SK-N-SH treated with all-trans-retinoic acid at 6 μM for 48 hours (cell line): ENCODE measurements around the gene CACHD1.

ENCODE experiments used
- ATAC-seq: fragments of 200-7000 bp; cut with Tn5 transposase; 3 replicates; pipeline ENCODE4 v1.9.1; 2020; ENCODE audit warnings: mild to moderate bottlenecking, moderate library complexity
- ARNTL ChIP-seq: fragments of 450-650 bp; formaldehyde crosslinking; IDR thresholded peaks from 2 replicates; pipeline ENCODE4 v1.5.0; 2020; ENCODE audit warnings: low read depth, mild to moderate bottlenecking, moderate library complexity, borderline replicate concordance
- BACH2 ChIP-seq: fragments of 250-450 bp; sonication (Bioruptor Pico); IDR thresholded peaks from 2 replicates; pipeline ENCODE4 v1.9.0; 2021; ENCODE audit warnings: mild to moderate bottlenecking, borderline replicate concordance
- CSDC2 ChIP-seq: fragments of 250-450 bp; sonication (Bioruptor Pico); IDR thresholded peaks from 2 replicates; pipeline ENCODE4 v1.5.0; 2020; ENCODE audit warnings: mild to moderate bottlenecking, moderate library complexity
- CSRNP3 ChIP-seq: fragments of 250-450 bp; sonication (Bioruptor Pico); IDR thresholded peaks from 2 replicates; pipeline ENCODE4 v1.5.1; 2021; ENCODE audit warnings: mild to moderate bottlenecking, moderate library complexity
- ESRRG ChIP-seq: fragments of 250-450 bp; sonication (Bioruptor Pico); IDR thresholded peaks from 2 replicates; pipeline ENCODE4 v1.6.1; 2021; ENCODE audit warnings: mild to moderate bottlenecking
- GLIS3 ChIP-seq: fragments of 250-450 bp; sonication (Bioruptor Pico); IDR thresholded peaks from 2 replicates; pipeline ENCODE4 v1.5.0; 2020; ENCODE audit warnings: mild to moderate bottlenecking, moderate library complexity
- ISL1 ChIP-seq: fragments of 250-450 bp; sonication (Bioruptor Pico); IDR thresholded peaks from 2 replicates; pipeline ENCODE4 v2.1.2; 2022; ENCODE audit warnings: mild to moderate bottlenecking, moderate library complexity
- OSR1 ChIP-seq: fragments of 250-450 bp; sonication (Bioruptor Pico); IDR thresholded peaks from 2 replicates; pipeline ENCODE4 v1.8.0; 2022; ENCODE audit warnings: moderate library complexity, mild to moderate bottlenecking, inconsistent platforms
- POU6F1 ChIP-seq: fragments of 250-450 bp; sonication (Bioruptor Pico); IDR thresholded peaks from 2 replicates; pipeline ENCODE4 v1.8.0; 2021; ENCODE audit warnings: low read depth, mild to moderate bottlenecking, moderate library complexity, borderline replicate concordance
- PPARA ChIP-seq: fragments of 250-450 bp; sonication (Bioruptor Pico); IDR thresholded peaks from 2 replicates; pipeline ENCODE4 v1.5.0; 2020; ENCODE audit warnings: mild to moderate bottlenecking, borderline replicate concordance
- RARB ChIP-seq: fragments of 250-450 bp; sonication (Bioruptor Pico); IDR thresholded peaks from 2 replicates; pipeline ENCODE4 v1.8.0; 2021; ENCODE audit warnings: mild to moderate bottlenecking, moderate library complexity
- SNAI2 ChIP-seq: fragments of 250-450 bp; sonication (Bioruptor Pico); IDR thresholded peaks from 2 replicates; pipeline ENCODE4 v1.5.0; 2020; ENCODE audit warnings: mild to moderate bottlenecking, moderate library complexity
- TCF4 ChIP-seq: fragments of 250-450 bp; sonication (Bioruptor Pico); IDR thresholded peaks from 2 replicates; pipeline ENCODE4 v1.8.0; 2021; ENCODE audit warnings: mild to moderate bottlenecking, moderate library complexity, borderline replicate concordance
- TOX ChIP-seq: fragments of 250-450 bp; sonication (Bioruptor Pico); IDR thresholded peaks from 2 replicates; pipeline ENCODE4 v1.8.0; 2021; ENCODE audit warnings: mild to moderate bottlenecking, moderate library complexity, borderline replicate concordance
- ZC3H10 ChIP-seq: fragments of 250-450 bp; sonication (Bioruptor Pico); IDR thresholded peaks from 2 replicates; pipeline ENCODE4 v1.5.1; 2021; ENCODE audit warnings: mild to moderate bottlenecking, moderate library complexity
- ZFP3 ChIP-seq: fragments of 250-450 bp; sonication (Bioruptor Pico); IDR thresholded peaks from 2 replicates; pipeline ENCODE4 v1.5.0; 2020; ENCODE audit warnings: mild to moderate bottlenecking, moderate library complexity
- ZFP30 ChIP-seq: fragments of 450-650 bp; formaldehyde crosslinking; IDR thresholded peaks from 2 replicates; pipeline ENCODE4 v1.5.0; 2022; ENCODE audit warnings: mild to moderate bottlenecking, moderate library complexity
- ZNF565 ChIP-seq: fragments of 450-650 bp; formaldehyde crosslinking; conservative IDR thresholded peaks from 2 replicates; pipeline ENCODE4 v1.5.0; 2020; ENCODE audit warnings: low read depth, mild to moderate bottlenecking, moderate library complexity
- ZNF70 ChIP-seq: fragments of 450-650 bp; formaldehyde crosslinking; IDR thresholded peaks from 2 replicates; pipeline ENCODE4 v1.5.0; 2020; ENCODE audit warnings: mild to moderate bottlenecking, moderate library complexity
- ZNF8 ChIP-seq: fragments of 450-650 bp; formaldehyde crosslinking; IDR thresholded peaks from 2 replicates; pipeline ENCODE4 v1.5.0; 2020; ENCODE audit warnings: mild to moderate bottlenecking, moderate library complexity
- TF ChIP-seq, protein P1 (sequence below): fragments of 250-450 bp; sonication (Bioruptor Pico); IDR thresholded peaks from 2 replicates; pipeline ENCODE4 v1.5.0; 2020; ENCODE audit warnings: mild to moderate bottlenecking, moderate library complexity
- TF ChIP-seq, protein P2 (sequence below): fragments of 250-450 bp; sonication (Bioruptor Pico); IDR thresholded peaks from 2 replicates; pipeline ENCODE4 v1.8.0; 2020; ENCODE audit warnings: mild to moderate bottlenecking, moderate library complexity, borderline replicate concordance

The CACHD1 gene

GRCh38 chr1:64526312-64526711 is 56.4 kb downstream of the CACHD1 start:
- no peak for TF ChIP-seq ZNF70 (CRISPR knock-in tag)
- TF ChIP-seq ZFP3 = no peak
- TF ChIP-seq ARNTL (CRISPR knock-in tag) = no peak
- TF ChIP-seq PPARA (CRISPR knock-in tag) = no peak
- no peak for ATAC-seq

DNA sequence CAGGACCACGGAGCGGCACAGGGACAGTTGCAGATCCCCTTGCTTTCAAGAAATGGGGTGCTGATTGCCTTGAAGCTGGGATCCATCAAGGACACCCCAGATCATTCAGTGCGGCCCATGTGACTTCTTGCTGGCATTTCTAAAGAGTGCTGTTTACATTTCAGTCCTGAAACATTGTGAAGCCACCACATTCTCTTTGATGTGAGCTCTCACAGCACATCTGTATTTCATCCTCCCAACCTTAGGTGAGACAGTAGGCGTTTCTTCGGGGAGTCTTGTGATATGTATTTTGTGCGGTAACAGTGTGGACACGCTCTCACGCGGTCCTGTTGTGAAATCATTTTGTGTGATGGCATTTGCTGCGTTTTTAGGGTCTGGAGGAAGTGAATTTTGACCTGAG is 57.2 kb downstream of the CACHD1 start:
- ATAC-seq = no peak

DNA sequence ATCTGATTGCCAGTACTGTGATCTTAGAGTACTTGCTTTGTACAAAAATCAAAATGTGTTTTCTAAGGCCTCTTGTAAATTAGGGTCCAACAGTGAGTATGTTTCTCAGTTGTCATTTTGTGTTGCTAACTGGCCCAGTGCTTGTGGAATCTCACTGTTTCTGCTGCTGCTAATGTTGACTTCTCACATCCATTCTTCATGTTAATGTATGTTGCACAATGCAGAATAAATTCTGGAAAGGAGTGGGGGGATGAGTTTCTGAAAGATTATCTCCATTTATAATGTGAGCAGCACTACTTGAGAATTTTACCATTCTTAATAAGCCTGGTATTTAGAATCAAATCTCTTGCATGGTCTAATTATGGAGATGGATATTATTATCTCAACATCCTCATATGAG is 57.9 kb downstream of the CACHD1 start:
- ATAC-seq = no peak
- no peak for TF ChIP-seq TCF4 (CRISPR knock-in tag)
- no peak for TF ChIP-seq PPARA (CRISPR knock-in tag)
- no peak for TF ChIP-seq GLIS3 (CRISPR knock-in tag)
- no peak for TF ChIP-seq CSDC2 (CRISPR knock-in tag)
- TF ChIP-seq RARB (CRISPR knock-in tag) = no peak
- no peak for TF ChIP-seq ZC3H10 (CRISPR knock-in tag)
- TF ChIP-seq ISL1 (CRISPR knock-in tag) = no peak
- TF ChIP-seq, protein P1, sequence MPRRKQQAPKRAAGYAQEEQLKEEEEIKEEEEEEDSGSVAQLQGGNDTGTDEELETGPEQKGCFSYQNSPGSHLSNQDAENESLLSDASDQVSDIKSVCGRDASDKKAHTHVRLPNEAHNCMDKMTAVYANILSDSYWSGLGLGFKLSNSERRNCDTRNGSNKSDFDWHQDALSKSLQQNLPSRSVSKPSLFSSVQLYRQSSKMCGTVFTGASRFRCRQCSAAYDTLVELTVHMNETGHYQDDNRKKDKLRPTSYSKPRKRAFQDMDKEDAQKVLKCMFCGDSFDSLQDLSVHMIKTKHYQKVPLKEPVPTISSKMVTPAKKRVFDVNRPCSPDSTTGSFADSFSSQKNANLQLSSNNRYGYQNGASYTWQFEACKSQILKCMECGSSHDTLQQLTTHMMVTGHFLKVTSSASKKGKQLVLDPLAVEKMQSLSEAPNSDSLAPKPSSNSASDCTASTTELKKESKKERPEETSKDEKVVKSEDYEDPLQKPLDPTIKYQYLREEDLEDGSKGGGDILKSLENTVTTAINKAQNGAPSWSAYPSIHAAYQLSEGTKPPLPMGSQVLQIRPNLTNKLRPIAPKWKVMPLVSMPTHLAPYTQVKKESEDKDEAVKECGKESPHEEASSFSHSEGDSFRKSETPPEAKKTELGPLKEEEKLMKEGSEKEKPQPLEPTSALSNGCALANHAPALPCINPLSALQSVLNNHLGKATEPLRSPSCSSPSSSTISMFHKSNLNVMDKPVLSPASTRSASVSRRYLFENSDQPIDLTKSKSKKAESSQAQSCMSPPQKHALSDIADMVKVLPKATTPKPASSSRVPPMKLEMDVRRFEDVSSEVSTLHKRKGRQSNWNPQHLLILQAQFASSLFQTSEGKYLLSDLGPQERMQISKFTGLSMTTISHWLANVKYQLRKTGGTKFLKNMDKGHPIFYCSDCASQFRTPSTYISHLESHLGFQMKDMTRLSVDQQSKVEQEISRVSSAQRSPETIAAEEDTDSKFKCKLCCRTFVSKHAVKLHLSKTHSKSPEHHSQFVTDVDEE = no peak
- no peak for TF ChIP-seq ZNF565 (CRISPR knock-in tag)
- no peak for TF ChIP-seq OSR1 (CRISPR knock-in tag)
- TF ChIP-seq BACH2 (CRISPR knock-in tag) = no peak
- TF ChIP-seq CSRNP3 (CRISPR knock-in tag) = no peak
- no peak for TF ChIP-seq ZNF8 (CRISPR knock-in tag)
- TF ChIP-seq SNAI2 = no peak
- no peak for TF ChIP-seq ZFP3
- TF ChIP-seq ARNTL (CRISPR knock-in tag) = no peak
- TF ChIP-seq, protein P2, sequence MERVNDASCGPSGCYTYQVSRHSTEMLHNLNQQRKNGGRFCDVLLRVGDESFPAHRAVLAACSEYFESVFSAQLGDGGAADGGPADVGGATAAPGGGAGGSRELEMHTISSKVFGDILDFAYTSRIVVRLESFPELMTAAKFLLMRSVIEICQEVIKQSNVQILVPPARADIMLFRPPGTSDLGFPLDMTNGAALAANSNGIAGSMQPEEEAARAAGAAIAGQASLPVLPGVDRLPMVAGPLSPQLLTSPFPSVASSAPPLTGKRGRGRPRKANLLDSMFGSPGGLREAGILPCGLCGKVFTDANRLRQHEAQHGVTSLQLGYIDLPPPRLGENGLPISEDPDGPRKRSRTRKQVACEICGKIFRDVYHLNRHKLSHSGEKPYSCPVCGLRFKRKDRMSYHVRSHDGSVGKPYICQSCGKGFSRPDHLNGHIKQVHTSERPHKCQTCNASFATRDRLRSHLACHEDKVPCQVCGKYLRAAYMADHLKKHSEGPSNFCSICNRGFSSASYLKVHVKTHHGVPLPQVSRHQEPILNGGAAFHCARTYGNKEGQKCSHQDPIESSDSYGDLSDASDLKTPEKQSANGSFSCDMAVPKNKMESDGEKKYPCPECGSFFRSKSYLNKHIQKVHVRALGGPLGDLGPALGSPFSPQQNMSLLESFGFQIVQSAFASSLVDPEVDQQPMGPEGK (CRISPR knock-in tag) = no peak
- TF ChIP-seq ESRRG (CRISPR knock-in tag) = no peak
- no peak for TF ChIP-seq ZFP30 (CRISPR knock-in tag)
- TF ChIP-seq POU6F1 (CRISPR knock-in tag) = no peak

More for the DNA sequence above, 57.2 kb downstream of the CACHD1 start:
- TF ChIP-seq CSDC2 (CRISPR knock-in tag) (no peak), OSR1 (CRISPR knock-in tag) (no peak), ZFP30 (CRISPR knock-in tag) (no peak), TOX (no peak), GLIS3 (CRISPR knock-in tag) (no peak), TCF4 (CRISPR knock-in tag) (no peak), ZC3H10 (CRISPR knock-in tag) (no peak), ZNF70 (CRISPR knock-in tag) (no peak), ESRRG (CRISPR knock-in tag) (no peak), ZNF8 (CRISPR knock-in tag) (no peak), ZNF565 (CRISPR knock-in tag) (no peak), SNAI2 (no peak)
- TF ChIP-seq, protein P2 (CRISPR knock-in tag) = no peak
